ENCODE measurements around the gene VPS51. TPM values are rescaled to one million over a fixed set of nuclear protein-coding genes. Genes with fewer than 3 reads are reported as not detected.

VPS51 gene
- total and polyA plus RNA-seq, 2 of the 13 experiments (the other 11 are each of a cell fraction or from before 2014, with no cell fraction given), result 76.3 to 90.6 TPM

DNA sequence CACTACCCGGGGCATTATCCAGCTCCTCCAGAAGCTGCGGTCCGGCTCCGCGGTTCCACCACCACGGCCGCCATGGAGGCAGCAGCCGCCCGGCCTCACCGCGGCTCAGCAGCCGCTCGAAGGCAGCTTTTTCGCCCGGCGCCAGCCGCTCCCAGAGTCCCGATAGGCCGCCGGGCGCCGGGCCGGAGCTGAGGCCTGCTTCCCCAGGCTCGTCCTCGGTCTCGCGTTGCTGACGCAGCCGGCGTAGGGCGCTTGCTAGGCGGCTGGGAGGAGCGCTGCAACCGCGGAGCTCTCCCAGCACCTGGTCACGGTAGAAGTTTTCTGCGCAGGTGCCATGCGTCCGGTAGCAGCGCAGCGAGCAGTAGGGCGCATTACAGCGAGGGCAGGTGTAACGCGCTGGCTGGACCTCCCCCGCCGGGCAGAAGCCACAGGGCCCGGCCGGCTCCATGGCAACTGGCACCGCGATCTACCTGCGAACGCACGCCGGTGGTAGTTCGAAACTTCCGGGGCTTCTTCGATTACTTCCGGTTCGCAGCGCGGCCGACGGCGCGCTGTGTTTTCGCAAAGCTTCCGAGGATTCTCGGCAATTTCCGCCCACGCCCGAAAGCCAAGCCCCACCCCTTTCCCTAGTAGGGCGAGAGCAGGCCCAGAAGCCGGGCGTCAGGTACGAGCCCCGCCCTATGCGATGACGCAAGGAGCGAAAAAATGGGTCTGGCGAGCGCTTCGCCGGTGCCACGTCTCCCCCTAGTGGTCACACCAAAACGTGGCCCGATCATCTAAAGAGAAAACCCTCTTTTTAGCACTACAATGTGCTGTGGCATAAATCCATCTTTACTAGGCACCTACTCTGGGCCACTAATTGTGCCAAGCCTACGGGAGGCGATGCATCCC lies 21.4 kb downstream of the VPS51 start, which contains the start of gene ZNHIT2 (continued):
- TF ChIP-seq TBL1XR1 (IDR thresholded peaks at IDR 0.05; ENCODE audit: borderline replicate concordance, low read length, partially characterized antibody), result peak; percentile 57
- TF ChIP-seq ZNF616 (CRISPR knock-in tag; IDR thresholded peaks at IDR 0.05; ENCODE audit: low read depth), result peak; percentile 81; the same call in 1 of the 2 replicates
- no peak for TF ChIP-seq NONO (IDR thresholded peaks at IDR 0.05)
- peak; percentile 86; the same call in 1 of the 2 replicates for TF ChIP-seq NONO (CRISPR knock-in tag; conservative IDR thresholded peaks at IDR 0.05)
- no peak for TF ChIP-seq RARG (CRISPR knock-in tag; IDR thresholded peaks at IDR 0.05; ENCODE audit: low read depth)
- TF ChIP-seq ZNF33B (CRISPR knock-in tag; IDR thresholded peaks at IDR 0.05), result no peak; the same call in 1 of the 2 replicates
- no peak for TF ChIP-seq NR1H2 (CRISPR knock-in tag; IDR thresholded peaks at IDR 0.05; ENCODE audit: borderline replicate concordance, low read depth)
- TF ChIP-seq, protein P1, sequence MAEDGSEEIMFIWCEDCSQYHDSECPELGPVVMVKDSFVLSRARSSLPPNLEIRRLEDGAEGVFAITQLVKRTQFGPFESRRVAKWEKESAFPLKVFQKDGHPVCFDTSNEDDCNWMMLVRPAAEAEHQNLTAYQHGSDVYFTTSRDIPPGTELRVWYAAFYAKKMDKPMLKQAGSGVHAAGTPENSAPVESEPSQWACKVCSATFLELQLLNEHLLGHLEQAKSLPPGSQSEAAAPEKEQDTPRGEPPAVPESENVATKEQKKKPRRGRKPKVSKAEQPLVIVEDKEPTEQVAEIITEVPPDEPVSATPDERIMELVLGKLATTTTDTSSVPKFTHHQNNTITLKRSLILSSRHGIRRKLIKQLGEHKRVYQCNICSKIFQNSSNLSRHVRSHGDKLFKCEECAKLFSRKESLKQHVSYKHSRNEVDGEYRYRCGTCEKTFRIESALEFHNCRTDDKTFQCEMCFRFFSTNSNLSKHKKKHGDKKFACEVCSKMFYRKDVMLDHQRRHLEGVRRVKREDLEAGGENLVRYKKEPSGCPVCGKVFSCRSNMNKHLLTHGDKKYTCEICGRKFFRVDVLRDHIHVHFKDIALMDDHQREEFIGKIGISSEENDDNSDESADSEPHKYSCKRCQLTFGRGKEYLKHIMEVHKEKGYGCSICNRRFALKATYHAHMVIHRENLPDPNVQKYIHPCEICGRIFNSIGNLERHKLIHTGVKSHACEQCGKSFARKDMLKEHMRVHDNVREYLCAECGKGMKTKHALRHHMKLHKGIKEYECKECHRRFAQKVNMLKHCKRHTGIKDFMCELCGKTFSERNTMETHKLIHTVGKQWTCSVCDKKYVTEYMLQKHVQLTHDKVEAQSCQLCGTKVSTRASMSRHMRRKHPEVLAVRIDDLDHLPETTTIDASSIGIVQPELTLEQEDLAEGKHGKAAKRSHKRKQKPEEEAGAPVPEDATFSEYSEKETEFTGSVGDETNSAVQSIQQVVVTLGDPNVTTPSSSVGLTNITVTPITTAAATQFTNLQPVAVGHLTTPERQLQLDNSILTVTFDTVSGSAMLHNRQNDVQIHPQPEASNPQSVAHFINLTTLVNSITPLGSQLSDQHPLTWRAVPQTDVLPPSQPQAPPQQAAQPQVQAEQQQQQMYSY (CRISPR knock-in tag; IDR thresholded peaks at IDR 0.05), result peak; percentile 28; the same call in 1 of the 2 replicates
- no peak for TF ChIP-seq PLRG1 (conservative IDR thresholded peaks at IDR 0.05)
- TF ChIP-seq, protein P2, sequence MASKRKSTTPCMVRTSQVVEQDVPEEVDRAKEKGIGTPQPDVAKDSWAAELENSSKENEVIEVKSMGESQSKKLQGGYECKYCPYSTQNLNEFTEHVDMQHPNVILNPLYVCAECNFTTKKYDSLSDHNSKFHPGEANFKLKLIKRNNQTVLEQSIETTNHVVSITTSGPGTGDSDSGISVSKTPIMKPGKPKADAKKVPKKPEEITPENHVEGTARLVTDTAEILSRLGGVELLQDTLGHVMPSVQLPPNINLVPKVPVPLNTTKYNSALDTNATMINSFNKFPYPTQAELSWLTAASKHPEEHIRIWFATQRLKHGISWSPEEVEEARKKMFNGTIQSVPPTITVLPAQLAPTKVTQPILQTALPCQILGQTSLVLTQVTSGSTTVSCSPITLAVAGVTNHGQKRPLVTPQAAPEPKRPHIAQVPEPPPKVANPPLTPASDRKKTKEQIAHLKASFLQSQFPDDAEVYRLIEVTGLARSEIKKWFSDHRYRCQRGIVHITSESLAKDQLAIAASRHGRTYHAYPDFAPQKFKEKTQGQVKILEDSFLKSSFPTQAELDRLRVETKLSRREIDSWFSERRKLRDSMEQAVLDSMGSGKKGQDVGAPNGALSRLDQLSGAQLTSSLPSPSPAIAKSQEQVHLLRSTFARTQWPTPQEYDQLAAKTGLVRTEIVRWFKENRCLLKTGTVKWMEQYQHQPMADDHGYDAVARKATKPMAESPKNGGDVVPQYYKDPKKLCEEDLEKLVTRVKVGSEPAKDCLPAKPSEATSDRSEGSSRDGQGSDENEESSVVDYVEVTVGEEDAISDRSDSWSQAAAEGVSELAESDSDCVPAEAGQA (IDR thresholded peaks at IDR 0.05; ENCODE audit: low read depth), result peak; percentile 77
- TF ChIP-seq, protein P2 (CRISPR knock-in tag; IDR thresholded peaks at IDR 0.05; ENCODE audit: borderline replicate concordance), result no peak
- no peak for TF ChIP-seq HHEX (CRISPR knock-in tag; IDR thresholded peaks at IDR 0.05)
- no peak for TF ChIP-seq ZFP36L1 (CRISPR knock-in tag; IDR thresholded peaks at IDR 0.05)
- peak; percentile 65 for TF ChIP-seq YY1 (IDR thresholded peaks at IDR 0.05; ENCODE audit: insufficient read depth, insufficient replicate concordance, low read depth, low read length)
- TF ChIP-seq MTA1 (CRISPR knock-in tag; IDR thresholded peaks at IDR 0.05; ENCODE audit: borderline replicate concordance), result 0 out of 2 replicates have a peak, but pooled peaks have one; percentile 63
- peak; percentile 88 for TF ChIP-seq PHF20 (CRISPR knock-in tag; IDR thresholded peaks at IDR 0.05)
- no peak for TF ChIP-seq SYNCRIP (IDR thresholded peaks at IDR 0.05; ENCODE audit: insufficient read depth, low read depth, low read length)
- TF ChIP-seq, protein P3, sequence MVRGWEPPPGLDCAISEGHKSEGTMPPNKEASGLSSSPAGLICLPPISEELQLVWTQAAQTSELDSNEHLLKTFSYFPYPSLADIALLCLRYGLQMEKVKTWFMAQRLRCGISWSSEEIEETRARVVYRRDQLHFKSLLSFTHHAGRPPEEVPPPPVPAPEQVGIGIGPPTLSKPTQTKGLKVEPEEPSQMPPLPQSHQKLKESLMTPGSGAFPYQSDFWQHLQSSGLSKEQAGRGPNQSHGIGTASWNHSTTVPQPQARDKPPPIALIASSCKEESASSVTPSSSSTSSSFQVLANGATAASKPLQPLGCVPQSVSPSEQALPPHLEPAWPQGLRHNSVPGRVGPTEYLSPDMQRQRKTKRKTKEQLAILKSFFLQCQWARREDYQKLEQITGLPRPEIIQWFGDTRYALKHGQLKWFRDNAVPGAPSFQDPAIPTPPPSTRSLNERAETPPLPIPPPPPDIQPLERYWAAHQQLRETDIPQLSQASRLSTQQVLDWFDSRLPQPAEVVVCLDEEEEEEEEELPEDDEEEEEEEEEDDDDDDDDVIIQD (CRISPR knock-in tag; IDR thresholded peaks at IDR 0.05; ENCODE audit: low read depth), result no peak
